ENCODE results near the gene GRAMD2B. TPM values are rescaled to one million over a fixed set of nuclear protein-coding genes. Genes with fewer than 3 reads are reported as not detected.

Gene GRAMD2B
- total and polyA plus RNA-seq, 12 donors: 4.0 to 80.9 (median 25.2) TPM

DNA sequence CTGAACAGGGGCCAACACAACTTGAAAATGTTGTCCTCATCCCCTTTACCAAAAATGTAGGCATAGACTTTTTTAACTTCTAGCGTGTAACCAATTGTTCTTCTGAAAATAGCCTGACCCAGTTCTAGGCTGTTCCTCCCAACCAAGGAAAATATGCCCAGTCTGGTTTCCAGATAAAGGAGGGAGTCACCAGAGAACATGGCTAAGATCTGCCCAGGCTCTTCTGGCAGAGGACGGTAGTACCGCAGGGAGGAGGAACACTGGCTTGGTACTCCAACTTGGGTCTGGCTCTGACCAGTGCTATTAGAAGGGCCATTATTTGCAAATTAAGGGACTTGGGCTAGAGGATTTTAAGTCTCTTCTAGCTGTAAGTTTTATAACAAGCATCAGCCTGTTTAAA lies 63.1 kb downstream of the GRAMD2B start:
- Histone ChIP-seq H3K4me3 (no peak overlapping the region), H3K36me3 (replicated peaks in 1 of 2) (peaks cover 0 to 68% of the 10 kb centered on the region in 2 donors), H3K27ac (peak overlapping the region in 3 of 5 donors; percentile 17 to 38 (median 35)), H3K27me3 (no peaks in the 10 kb centered on the region), H3K9me3 (replicated peaks in 1 of 3) (no peaks in the 10 kb centered on the region), H3K4me1 (replicated peaks in 1 of 2) (peaks cover 6 to 33% of the 10 kb centered on the region in 2 donors)
- TF ChIP-seq POLR2A (IDR thresholded peaks at IDR 0.05): no peak
- TF ChIP-seq, protein P1, sequence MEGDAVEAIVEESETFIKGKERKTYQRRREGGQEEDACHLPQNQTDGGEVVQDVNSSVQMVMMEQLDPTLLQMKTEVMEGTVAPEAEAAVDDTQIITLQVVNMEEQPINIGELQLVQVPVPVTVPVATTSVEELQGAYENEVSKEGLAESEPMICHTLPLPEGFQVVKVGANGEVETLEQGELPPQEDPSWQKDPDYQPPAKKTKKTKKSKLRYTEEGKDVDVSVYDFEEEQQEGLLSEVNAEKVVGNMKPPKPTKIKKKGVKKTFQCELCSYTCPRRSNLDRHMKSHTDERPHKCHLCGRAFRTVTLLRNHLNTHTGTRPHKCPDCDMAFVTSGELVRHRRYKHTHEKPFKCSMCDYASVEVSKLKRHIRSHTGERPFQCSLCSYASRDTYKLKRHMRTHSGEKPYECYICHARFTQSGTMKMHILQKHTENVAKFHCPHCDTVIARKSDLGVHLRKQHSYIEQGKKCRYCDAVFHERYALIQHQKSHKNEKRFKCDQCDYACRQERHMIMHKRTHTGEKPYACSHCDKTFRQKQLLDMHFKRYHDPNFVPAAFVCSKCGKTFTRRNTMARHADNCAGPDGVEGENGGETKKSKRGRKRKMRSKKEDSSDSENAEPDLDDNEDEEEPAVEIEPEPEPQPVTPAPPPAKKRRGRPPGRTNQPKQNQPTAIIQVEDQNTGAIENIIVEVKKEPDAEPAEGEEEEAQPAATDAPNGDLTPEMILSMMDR (IDR thresholded peaks at IDR 0.05): peak in 1 of 6 experiments; percentile 14
- WGBS, 4 donors: 49 to 81% (median 54%) methylated on average over 3 of the region's 3 CpGs
- intact Hi-C loops (cut with DNase I): no loop called here
- DNase-seq: peak in 1 of 7 donors; percentile 33

DNA sequence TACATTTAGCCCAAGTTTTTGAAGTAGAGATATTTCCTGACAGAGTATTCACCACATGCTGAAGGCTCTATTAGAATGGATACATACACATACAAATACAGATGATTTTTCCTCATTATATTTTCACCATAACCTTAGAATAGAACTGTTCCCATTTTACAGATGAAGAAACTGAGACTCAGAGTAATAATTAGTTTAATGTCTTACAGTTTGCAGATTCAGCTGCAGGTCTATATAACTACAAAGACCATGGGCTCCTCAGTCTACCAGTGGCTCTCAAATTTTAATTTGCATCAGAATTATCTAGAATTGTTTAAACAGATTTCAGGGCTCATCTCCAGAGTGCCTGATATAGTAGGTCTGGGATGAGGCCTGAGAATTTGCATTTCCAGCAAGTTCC lies 64.4 kb downstream of the GRAMD2B start:
- intact Hi-C loops (cut with DNase I): no loop called here
- no peak for DNase-seq
- Histone ChIP-seq H3K9me3 (replicated peaks in 1 of 3) (no peaks in the 10 kb centered on the region), H3K27ac (peak overlapping the region in 2 of 5 donors; percentile 32 to 64), H3K4me3 (no peak overlapping the region), H3K4me1 (replicated peaks in 1 of 2) (peaks cover 6 to 33% of the 10 kb centered on the region in 2 donors), H3K27me3 (no peaks in the 10 kb centered on the region), H3K36me3 (replicated peaks in 1 of 2) (peaks cover 0 to 71% of the 10 kb centered on the region in 2 donors)
- no peak for TF ChIP-seq POLR2A (IDR thresholded peaks at IDR 0.05)
- TF ChIP-seq, protein P1 (IDR thresholded peaks at IDR 0.05): no peak

DNA sequence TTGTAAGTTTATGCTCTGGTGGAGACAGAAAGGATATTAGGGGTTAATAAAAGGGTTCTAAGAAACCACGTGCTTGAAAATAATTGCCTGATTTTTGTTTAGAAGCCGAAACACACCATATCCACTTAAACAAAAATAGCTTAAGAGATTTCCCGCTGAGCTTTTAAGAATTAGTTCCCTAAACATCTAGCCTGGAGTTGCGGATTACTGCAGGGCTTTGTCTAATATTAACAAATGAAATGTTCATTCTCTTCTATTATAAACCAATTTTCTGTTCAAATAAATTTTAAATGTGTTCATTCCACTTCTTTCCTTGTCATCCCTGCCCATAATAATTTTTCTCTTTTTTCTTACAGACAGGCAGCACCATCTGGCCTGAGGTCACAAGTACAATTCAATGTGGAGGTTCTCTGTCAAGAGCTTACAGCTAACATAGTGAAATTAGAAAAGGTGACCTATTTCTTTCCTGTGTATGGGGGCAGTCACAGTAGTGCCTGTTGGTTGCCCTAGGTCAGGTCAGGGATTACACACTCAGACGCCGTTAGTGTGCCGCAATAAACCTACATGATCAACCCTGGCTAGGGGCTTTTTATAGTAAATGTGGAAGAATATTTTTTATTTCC lies 65.3 kb downstream of the GRAMD2B start:
- Histone ChIP-seq H3K9me3 (replicated peaks in 1 of 3) (no peaks in the 10 kb centered on the region), H3K36me3 (replicated peaks in 1 of 2) (peaks cover 0 to 76% of the 10 kb centered on the region in 2 donors), H3K4me1 (replicated peaks in 1 of 2) (peaks cover 6 to 40% of the 10 kb centered on the region in 2 donors), H3K27me3 (no peaks in the 10 kb centered on the region), H3K27ac (peak overlapping the region; percentile 1 to 64 (median 34)), H3K4me3 (no peak overlapping the region)
- DNase-seq: no peak
- no peak for TF ChIP-seq POLR2A (IDR thresholded peaks at IDR 0.05)
- TF ChIP-seq, protein P1 (IDR thresholded peaks at IDR 0.05): no peak
- intact Hi-C loops (cut with DNase I): no loop called here
- 74 to 83% (median 81%) methylated on average over 7 of the region's 7 CpGs for WGBS, 4 donors

DNA sequence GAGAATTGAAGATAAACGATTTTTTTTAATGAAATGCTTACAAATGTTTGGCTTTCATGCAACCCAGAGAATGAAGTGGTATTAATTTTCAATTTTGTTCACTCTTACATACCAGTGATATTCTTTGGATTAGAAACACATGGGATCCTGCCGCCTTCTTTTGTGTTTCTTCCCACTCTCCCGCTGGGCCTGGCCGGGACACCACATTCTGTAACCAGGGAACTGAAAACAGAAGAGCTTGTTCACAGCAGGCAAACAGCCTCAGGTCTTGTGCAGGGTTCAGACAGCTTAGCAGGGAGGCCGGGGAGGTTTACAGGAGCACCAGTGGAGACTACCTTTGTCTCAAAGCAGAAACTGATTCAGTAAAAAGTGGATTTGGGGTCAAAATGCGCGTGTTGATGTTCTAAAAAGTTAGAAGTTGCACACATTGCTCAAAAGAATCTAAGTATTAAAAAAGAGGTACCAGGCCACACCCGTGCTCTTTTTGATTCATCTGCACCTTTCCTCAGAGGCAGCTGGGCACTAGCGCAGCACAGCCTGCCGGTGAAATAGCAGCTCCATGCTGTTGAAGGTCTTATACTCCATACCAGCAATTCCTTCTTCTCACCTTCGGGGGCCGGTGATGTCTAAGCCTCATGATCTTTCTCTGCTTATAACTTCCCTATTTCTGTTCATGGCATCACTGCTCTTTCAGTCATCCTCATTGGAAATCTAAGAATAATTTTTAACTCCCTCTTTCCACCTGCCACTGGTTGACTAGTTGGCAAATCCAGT lies 67.1 kb downstream of the GRAMD2B start:
- WGBS, 4 donors: 80 to 89% (median 84%) methylated on average over 12 of the region's 12 CpGs
- intact Hi-C loops (cut with DNase I): loop anchor here in 1 of 2 donors (10.0 kb wide), 2 partner anchors 46 to 136 kb away; no protein-coding TSS in a partner anchor
- Histone ChIP-seq H3K4me3 (no peak overlapping the region), H3K27ac (peak overlapping the region in 2 of 5 donors; percentile 18 to 64), H3K4me1 (replicated peaks in 1 of 2) (peaks cover 6 to 40% of the 10 kb centered on the region in 2 donors), H3K9me3 (replicated peaks in 1 of 3) (no peaks in the 10 kb centered on the region), H3K27me3 (no peaks in the 10 kb centered on the region), H3K36me3 (replicated peaks in 1 of 2) (peaks cover 0 to 59% of the 10 kb centered on the region in 2 donors)
- TF ChIP-seq, protein P1 (IDR thresholded peaks at IDR 0.05): peak in 1 of 6 experiments; percentile 14
- TF ChIP-seq POLR2A (IDR thresholded peaks at IDR 0.05): no peak
- DNase-seq: no peak
